Peyer's patch (tissue), 4 donors: ENCODE measurements around the gene BEST1.

ENCODE experiments used
- POLR2A ChIP-seq, 2 donors: fragments of 450-650 bp; IDR thresholded peaks; one replicate each; pipeline ENCODE4 v1.5.1; 2017; ENCODE audit warnings: antibody characterized with exemption in 2 of 2, mild to moderate bottlenecking in 2 of 2, moderate library complexity in 2 of 2
- TF ChIP-seq, protein P1 (sequence below), 6 experiments: fragments of 450-650 bp in 4 of 6; fragments of 200-600 bp in 2 of 6; sonication (generic) in 1 of 6; IDR thresholded peaks; one replicate each; pipeline ENCODE4 v1.5.1; 2017 to 2019; ENCODE audit warnings: antibody characterized with exemption in 6 of 6, mild to moderate bottlenecking in 3 of 6, moderate library complexity in 1 of 6

DNA sequence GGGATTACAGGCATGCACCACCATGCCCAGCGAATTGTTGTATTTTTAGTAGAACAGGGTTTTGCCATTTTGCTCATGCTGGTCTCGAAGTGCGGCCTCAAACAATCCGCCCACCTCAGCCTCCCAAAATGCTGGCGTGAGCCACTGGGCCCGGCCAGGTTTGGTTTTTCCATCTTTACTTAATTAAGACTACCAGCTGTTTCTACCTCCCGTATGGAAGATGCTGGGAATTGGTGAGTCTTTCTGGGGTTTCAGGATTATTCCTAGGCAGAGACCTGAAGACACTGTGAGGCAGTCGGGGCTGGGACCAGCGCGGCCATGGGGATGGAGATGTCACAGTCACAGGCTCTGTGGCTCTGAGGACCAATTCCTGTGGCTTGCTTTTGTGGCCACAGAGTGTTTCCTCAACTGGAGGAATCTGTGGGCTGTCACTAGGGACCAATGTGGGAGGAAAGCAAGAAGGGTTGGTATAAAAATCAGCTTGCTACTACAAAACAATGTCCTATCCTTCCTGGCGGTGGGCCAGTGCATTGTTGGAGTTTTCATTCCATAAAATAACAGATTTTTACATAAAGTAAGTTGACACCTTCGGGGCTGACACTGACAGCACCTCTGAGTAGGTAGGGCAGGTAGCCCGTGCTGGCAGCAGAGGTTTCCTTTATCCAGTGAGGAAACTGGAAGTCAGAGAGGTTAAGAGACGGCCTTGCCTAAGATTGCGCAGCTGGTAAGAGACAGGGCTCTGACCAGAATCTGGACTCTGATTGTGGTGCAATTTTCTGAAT, 25.7 kb downstream of the BEST1 start:
- TF ChIP-seq, protein P1, sequence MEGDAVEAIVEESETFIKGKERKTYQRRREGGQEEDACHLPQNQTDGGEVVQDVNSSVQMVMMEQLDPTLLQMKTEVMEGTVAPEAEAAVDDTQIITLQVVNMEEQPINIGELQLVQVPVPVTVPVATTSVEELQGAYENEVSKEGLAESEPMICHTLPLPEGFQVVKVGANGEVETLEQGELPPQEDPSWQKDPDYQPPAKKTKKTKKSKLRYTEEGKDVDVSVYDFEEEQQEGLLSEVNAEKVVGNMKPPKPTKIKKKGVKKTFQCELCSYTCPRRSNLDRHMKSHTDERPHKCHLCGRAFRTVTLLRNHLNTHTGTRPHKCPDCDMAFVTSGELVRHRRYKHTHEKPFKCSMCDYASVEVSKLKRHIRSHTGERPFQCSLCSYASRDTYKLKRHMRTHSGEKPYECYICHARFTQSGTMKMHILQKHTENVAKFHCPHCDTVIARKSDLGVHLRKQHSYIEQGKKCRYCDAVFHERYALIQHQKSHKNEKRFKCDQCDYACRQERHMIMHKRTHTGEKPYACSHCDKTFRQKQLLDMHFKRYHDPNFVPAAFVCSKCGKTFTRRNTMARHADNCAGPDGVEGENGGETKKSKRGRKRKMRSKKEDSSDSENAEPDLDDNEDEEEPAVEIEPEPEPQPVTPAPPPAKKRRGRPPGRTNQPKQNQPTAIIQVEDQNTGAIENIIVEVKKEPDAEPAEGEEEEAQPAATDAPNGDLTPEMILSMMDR (IDR thresholded peaks at IDR 0.05), result no peak
- peak in 1 of 2 donors; percentile 22 for TF ChIP-seq POLR2A (IDR thresholded peaks at IDR 0.05)
